Ramos (cell line): Measurements from ENCODE around the gene HAL.

Experiments
- in situ Hi-C: fragments of 300-500 bp; cut with MboI; formaldehyde crosslinking; loops from one replicate; pipeline ENCODE4 v1.14.3; 2022; ENCODE audit warnings: low sequenced_read_pairs; ENCODE audit not compliant: unreplicated experiment

The HAL gene

DNA sequence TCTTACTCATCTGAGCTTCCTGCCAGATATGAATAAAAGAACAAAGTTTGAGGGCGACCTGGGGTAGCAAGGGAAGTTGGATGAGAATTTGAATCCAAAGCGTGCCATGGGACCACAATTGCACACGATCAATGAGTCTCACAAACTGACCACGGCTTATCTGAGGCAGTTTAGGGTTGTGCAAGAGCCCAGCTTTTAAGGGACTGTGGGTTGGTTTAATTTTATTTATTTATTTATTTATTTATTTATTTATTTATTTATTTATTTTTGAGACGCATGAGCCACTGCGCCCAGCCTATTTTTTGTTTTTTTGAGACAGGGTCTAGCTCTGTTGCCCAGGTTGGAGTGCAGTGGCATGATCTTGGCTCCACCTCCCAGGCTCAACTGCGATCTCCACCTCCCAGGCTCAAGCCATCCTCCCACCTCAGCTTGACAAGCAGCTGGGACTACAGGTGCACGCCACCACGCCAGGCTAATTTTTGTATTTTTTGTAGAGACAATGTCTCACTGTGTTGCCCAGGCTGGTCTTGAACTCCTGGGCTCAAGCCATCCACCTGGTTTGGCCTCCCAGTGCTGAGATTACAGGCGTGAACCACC lies 51.9 kb downstream of the HAL start:
- in situ Hi-C loops, result no loop called here

- in situ Hi-C loops, result no loop called here
Measured at GRCh38 chr12:95943330-95943842, 52.8 kb downstream of the HAL start, which contains the start of gene AMDHD1. Gene AMDHD1, plus strand, starts transcription at chr12:95943331. Its CDS starts 68 bp downstream, at chr12:95943399.

DNA sequence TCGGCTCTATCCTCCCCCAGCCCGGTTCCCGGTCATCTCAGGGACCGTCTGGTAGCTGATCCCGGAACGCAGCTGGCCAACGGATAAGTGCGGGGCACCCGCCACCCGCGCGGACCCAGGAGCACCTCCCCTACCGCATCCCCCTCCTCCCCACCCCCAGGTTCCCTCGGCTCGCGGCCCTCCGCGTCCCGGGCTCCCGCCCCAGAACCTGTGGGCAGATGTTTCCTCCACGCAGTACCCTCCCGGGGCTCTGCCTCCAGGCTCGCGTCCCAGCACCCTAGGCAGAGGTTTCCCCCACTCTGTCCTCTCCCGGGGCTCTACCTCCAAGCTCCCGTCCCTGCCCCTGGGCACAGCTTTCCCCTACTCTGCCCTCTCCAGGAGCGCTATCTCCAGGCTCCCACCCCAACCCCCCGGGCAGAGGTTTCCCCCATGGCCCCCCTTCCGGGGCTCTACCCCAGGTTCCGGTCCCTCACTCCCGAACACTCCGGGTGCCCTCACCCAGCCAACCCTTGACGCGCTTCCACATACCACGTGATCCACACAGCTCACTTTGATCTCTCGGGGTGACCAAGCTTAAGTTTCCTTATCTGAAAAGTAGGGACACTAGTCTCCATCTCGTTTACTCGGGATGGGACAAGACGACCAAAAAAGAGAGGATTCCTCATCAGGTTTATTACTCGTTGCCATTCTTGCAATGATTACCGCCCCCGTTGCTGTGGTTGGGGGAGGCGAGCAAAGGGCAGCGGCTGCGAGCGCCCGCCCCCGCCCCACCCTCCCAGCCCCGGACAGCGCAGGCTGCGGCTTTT lies 53.4 kb downstream of the HAL start, which contains the start of gene CCDC38:
TSS of gene CCDC38 (minus strand) at position 91 of the 806 bp plus-strand sequence. CDS start 6,105 bp downstream, outside the sequence.
- in situ Hi-C loops, result no loop called here

DNA sequence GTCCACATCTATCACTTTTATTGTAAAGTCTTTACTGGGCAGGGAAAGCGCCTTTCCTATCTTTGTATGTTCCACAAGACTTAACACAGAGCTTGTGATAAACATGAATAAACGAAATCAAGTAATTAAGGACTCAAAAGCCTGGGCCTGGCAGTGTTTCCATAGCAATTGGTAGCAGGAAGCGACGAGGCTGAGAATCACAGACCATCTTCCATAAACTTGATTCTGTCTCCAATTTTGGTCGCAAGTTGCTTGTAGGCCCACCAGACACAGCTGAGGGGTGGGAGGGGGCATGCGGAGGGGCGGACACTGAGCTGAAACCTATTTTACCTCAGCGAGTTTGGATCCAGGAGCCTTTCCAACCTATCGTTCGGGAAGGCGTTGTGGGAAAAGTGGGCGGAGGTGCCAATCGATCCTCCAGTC lies 54.0 kb downstream of the HAL start:
- in situ Hi-C loops, result no loop called here

GRCh38 chr12:95940514-95940913 lies 55.6 kb downstream of the HAL start:
- in situ Hi-C loops, result no loop called here
